ENCODE results near the gene LDLRAD3. TPM values are rescaled to one million over a fixed set of nuclear protein-coding genes. Genes with fewer than 3 reads are reported as not detected.

LDLRAD3 gene
- total and polyA plus RNA-seq, 4 donors = 20.9 to 25.6 (median 22.8) TPM

DNA sequence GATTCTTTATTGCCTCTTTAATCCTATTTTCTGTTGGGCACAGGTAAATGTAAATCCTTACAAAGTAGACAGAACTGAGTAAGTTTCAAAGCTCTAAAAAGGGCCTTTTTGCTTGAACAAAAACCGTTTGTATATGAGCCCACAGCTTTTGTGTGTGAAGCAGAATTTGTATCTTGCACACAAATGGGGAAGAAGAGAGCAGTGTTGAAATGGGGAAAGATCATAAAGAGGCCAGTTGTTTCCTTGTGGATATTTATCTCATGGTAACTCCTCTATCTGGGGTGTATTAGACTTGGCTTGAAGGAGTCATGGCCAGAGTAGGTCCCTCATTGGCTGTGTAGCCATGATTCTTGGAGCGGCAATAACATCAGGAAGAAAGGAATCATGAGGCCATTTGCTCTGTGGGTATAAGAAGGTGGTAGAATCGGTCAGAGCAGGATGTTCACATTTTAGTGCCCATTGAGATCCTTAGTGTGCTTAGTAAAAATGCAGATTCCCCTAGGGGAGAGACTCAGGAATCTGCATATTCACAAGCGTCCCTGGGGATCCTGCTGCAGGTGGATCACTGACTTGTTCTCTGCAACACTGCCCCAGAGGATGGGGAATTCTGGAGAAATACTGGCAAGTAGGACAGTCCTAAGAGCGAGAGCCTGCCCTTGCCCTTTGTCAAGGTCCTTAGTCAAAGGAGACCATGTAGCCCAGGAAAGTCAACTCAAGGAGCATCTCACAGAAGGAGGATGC, 126.5 kb downstream of the LDLRAD3 start:
- peaks cover 13% of the 10 kb centered on the region for H3K4me1 ChIP-seq (ENCODE audit: control insufficient read depth, insufficient read depth, low read length)
- no peaks in the 10 kb centered on the region for H3K27me3 ChIP-seq (ENCODE audit: control insufficient read depth, insufficient read depth, low read length)
- 58% methylated on average over 5 of the region's 5 CpGs for WGBS (ENCODE audit: insufficient coverage)
- H3K27ac ChIP-seq (ENCODE audit: low read depth, low read length) = no peak overlapping the region
- no peak for DNase-seq (ENCODE audit: low read depth in 4 of 6, low spot score in 6 of 6)
- no peaks in the 10 kb centered on the region for H3K36me3 ChIP-seq (ENCODE audit: control insufficient read depth, insufficient read depth, low read length)
- H3K4me3 ChIP-seq (ENCODE audit: low read depth, low read length) = no peak overlapping the region
- peaks cover 4% of the 10 kb centered on the region for H3K9me3 ChIP-seq (ENCODE audit: control insufficient read depth, insufficient read depth, low read length)

DNA sequence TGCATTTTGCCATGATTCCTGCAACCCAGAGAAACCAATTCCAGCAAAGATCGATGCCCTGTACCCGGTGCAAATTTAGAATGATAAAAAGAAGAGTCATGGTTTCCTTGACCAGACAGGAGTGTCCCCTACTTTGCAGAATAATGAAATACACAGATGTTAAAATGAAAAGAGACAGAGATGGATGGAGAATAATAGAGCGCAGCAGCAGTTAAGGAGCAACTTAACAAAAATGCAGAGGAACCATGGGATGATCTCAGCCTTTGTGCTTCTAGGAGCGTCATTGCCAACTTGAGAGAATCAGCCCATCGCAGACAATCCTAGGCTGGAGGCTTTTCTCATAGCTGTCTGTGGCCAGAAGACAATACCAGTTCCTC, 127.1 kb downstream of the LDLRAD3 start:
- DNase-seq (ENCODE audit: low read depth in 4 of 6, low spot score in 6 of 6) = no peak
- Histone ChIP-seq H3K36me3 (ENCODE audit: control insufficient read depth, insufficient read depth, low read length) (no peaks in the 10 kb centered on the region), H3K27me3 (ENCODE audit: control insufficient read depth, insufficient read depth, low read length) (no peaks in the 10 kb centered on the region), H3K27ac (ENCODE audit: low read depth, low read length) (no peak overlapping the region), H3K9me3 (ENCODE audit: control insufficient read depth, insufficient read depth, low read length) (peaks cover 4% of the 10 kb centered on the region), H3K4me1 (ENCODE audit: control insufficient read depth, insufficient read depth, low read length) (peaks cover 13% of the 10 kb centered on the region), H3K4me3 (ENCODE audit: low read depth, low read length) (no peak overlapping the region)
- 68% methylated on average over 5 of the region's 5 CpGs for WGBS (ENCODE audit: insufficient coverage)

DNA sequence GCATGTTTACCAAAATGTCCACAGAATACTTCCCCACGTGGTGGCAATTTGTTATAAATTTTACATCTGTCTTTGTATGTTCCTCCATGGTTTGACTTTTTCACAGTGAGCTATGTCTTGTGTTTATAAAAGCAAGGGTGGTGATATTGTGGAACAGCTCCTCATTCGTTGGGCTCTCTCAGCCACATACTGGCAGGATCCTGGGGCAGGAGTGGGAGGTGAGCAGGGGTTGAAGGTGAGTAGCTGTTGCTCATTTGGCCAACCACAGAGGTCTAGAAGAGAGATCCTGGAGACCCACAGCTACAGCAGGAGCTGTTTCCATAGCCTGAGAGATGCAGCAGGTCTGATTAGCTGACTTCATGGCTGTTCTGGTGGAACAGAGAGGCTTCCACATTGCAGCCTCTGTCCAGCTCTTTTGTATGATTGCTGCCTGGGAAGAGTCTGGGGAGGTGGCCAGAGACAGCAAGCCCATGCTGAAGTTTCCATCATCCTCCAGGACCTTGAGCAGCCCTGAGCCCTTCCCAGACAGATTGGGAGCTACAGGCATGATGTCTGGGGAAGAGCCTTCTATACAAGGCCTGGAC, 128.1 kb downstream of the LDLRAD3 start:
- WGBS (ENCODE audit: insufficient coverage) = 73% methylated on average over 1 of the region's 2 CpGs
- no peak overlapping the region for H3K27ac ChIP-seq (ENCODE audit: low read depth, low read length)
- DNase-seq (ENCODE audit: low read depth in 4 of 6, low spot score in 6 of 6) = no peak
- peaks cover 13% of the 10 kb centered on the region for H3K4me1 ChIP-seq (ENCODE audit: control insufficient read depth, insufficient read depth, low read length)
- H3K4me3 ChIP-seq (ENCODE audit: low read depth, low read length) = no peak overlapping the region
- H3K27me3 ChIP-seq (ENCODE audit: control insufficient read depth, insufficient read depth, low read length) = no peaks in the 10 kb centered on the region
- H3K9me3 ChIP-seq (ENCODE audit: control insufficient read depth, insufficient read depth, low read length) = peaks cover under 1% of the 10 kb centered on the region
- H3K36me3 ChIP-seq (ENCODE audit: control insufficient read depth, insufficient read depth, low read length) = no peaks in the 10 kb centered on the region

DNA sequence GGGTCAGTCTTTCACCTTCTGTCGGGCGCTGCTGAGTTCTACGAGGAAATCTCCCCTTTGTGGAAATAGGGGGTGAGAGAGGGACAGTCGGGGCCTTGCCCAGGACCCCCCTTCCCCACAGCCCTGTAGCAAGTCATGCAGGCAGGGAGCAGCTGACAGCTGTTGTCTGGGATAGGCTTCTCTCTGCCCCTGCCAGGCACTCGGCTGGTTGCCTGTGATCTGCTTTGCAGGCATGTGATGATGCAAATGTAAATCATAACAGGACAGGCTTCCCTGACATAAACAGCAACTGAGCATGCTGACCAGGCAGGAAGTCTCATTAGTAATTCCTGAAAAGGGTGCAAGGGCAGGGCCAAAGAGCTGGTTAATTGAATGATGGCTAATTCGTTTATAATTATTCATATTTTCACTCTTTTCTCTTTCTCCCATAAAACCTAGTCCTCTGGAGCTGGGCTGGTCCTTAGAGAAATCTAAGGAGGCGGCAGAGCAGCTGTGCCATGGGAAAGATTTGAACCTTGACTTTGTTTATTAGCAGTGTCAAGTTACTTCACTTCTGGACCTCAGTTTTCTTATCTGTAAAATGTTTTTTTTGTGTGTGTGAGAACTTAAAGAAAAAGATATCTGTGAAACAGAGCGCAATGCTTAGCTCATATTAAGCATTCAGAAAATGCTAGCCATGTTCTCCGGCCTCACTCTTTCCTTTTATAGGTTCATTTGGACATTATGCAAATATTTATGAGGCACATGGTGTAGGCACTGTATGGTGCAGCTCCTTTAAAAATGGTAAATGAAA, 129.7 kb downstream of the LDLRAD3 start:
- WGBS (ENCODE audit: insufficient coverage) = 23% methylated on average over 2 of the region's 9 CpGs
- Histone ChIP-seq H3K27me3 (ENCODE audit: control insufficient read depth, insufficient read depth, low read length) (no peaks in the 10 kb centered on the region), H3K4me3 (ENCODE audit: low read depth, low read length) (no peak overlapping the region), H3K4me1 (ENCODE audit: control insufficient read depth, insufficient read depth, low read length) (peaks cover 13% of the 10 kb centered on the region), H3K36me3 (ENCODE audit: control insufficient read depth, insufficient read depth, low read length) (peaks cover 8% of the 10 kb centered on the region), H3K9me3 (ENCODE audit: control insufficient read depth, insufficient read depth, low read length) (no peaks in the 10 kb centered on the region), H3K27ac (ENCODE audit: low read depth, low read length) (peak overlapping the region; percentile 1)
- DNase-seq (ENCODE audit: low read depth in 4 of 6, low spot score in 6 of 6) = peak in 2 of 6 donors; percentile 80 to 88

DNA sequence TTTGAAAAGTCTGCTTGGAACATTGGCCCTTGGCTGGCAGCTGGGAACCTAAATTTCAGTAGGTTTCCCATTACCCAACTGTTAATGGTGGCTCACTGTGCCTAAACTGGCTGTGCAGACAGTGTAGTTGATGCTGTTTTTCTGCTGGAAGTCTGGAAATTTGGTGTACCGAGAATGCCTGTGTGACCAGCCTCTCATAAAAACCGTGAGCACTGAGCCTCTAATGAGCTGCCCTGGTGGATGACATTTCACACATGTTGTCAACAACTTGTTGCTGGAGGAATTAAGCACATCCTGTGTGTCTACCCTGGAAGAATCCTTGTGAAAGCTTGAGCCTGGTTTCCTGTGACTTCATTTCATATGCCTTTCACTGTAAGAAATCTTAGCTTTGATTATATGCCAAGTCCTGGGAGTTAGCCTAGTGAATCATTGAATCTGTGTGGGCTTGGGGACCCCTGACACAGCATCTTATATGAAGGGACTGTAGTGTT, 131.1 kb downstream of the LDLRAD3 start:
- peak overlapping the region; percentile 22 for H3K27ac ChIP-seq (ENCODE audit: low read depth, low read length)
- peak in 2 of 6 donors; percentile 40 to 55 for DNase-seq (ENCODE audit: low read depth in 4 of 6, low spot score in 6 of 6)
- peaks cover 8% of the 10 kb centered on the region for H3K36me3 ChIP-seq (ENCODE audit: control insufficient read depth, insufficient read depth, low read length)
- H3K9me3 ChIP-seq (ENCODE audit: control insufficient read depth, insufficient read depth, low read length) = no peaks in the 10 kb centered on the region
- WGBS (ENCODE audit: insufficient coverage) = 45% methylated on average over 2 of the region's 2 CpGs
- no peak overlapping the region for H3K4me3 ChIP-seq (ENCODE audit: low read depth, low read length)
- H3K27me3 ChIP-seq (ENCODE audit: control insufficient read depth, insufficient read depth, low read length) = no peaks in the 10 kb centered on the region
- peaks cover 13% of the 10 kb centered on the region for H3K4me1 ChIP-seq (ENCODE audit: control insufficient read depth, insufficient read depth, low read length)

DNA sequence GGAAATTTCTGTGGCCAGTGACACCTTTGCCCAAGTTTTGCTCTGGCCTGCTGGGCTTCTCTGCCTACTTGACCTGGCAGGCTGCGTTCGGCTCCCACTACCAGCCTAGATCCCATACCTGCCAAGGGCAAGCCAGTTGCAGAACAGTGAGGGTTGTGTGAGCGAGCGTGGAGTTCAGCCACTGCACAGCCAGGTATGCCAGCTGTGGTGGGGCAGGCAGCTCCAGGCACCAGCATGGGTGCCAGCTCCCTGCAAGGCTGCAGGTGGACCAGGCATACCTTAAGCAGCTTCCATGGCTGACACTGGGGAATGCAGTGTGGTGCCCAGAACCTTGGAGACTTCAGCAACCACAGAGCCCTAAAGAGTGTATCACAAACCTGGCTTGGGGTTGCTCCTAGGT, 133.5 kb downstream of the LDLRAD3 start:
- 97% methylated on average over 4 of the region's 4 CpGs for WGBS (ENCODE audit: insufficient coverage)
- H3K9me3 ChIP-seq (ENCODE audit: control insufficient read depth, insufficient read depth, low read length) = no peaks in the 10 kb centered on the region
- no peak overlapping the region for H3K27ac ChIP-seq (ENCODE audit: low read depth, low read length)
- no peaks in the 10 kb centered on the region for H3K27me3 ChIP-seq (ENCODE audit: control insufficient read depth, insufficient read depth, low read length)
- peaks cover 8% of the 10 kb centered on the region for H3K36me3 ChIP-seq (ENCODE audit: control insufficient read depth, insufficient read depth, low read length)
- H3K4me3 ChIP-seq (ENCODE audit: low read depth, low read length) = no peak overlapping the region
- H3K4me1 ChIP-seq (ENCODE audit: control insufficient read depth, insufficient read depth, low read length) = peaks cover 13% of the 10 kb centered on the region
- no peak for DNase-seq (ENCODE audit: low read depth in 4 of 6, low spot score in 6 of 6)

DNA sequence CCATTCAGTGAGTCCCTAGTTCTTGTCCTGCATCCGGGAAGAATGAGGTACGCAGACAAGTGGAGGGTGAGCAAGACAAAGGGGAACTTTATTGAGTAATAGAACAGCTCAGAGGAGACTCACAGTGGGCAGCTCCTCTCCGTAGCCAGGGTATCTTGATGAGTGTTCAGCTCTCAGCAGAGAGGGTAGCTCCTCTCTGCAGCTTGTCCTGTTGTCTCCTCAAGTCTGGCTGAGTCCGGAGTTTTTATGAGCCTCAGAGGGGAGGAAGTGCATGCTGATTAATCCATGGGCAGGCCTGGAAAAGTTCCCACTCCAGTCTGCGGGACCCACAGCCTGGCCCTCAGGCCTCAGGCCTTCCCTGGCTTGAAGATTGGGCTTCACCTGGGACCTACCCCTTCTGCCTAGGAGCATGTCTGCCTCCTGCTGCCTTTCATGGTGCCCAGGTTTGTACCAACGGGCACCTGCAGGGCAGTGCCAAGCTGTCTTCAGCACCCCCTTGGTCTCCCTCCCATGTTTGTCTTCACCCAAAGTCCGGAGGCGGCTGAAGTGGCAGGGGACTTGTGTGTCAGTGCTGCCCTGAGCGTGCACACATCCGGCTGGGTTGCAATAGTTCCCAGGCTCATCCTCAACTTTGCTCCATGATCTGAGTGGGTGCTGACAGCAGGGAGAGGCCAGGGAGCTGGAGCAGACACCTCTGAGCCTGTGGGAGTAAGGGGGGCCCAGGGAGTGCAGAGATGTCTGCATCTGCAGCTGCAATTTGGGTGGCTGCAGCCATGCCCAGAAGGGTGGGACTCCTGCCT, 134.2 kb downstream of the LDLRAD3 start:
- DNase-seq (ENCODE audit: low read depth in 4 of 6, low spot score in 6 of 6) = no peak
- 88% methylated on average over 10 of the region's 10 CpGs for WGBS (ENCODE audit: insufficient coverage)
- peaks cover 13% of the 10 kb centered on the region for H3K4me1 ChIP-seq (ENCODE audit: control insufficient read depth, insufficient read depth, low read length)
- no peak overlapping the region for H3K27ac ChIP-seq (ENCODE audit: low read depth, low read length)
- peaks cover 8% of the 10 kb centered on the region for H3K36me3 ChIP-seq (ENCODE audit: control insufficient read depth, insufficient read depth, low read length)
- no peaks in the 10 kb centered on the region for H3K9me3 ChIP-seq (ENCODE audit: control insufficient read depth, insufficient read depth, low read length)
- no peak overlapping the region for H3K4me3 ChIP-seq (ENCODE audit: low read depth, low read length)
- no peaks in the 10 kb centered on the region for H3K27me3 ChIP-seq (ENCODE audit: control insufficient read depth, insufficient read depth, low read length)

DNA sequence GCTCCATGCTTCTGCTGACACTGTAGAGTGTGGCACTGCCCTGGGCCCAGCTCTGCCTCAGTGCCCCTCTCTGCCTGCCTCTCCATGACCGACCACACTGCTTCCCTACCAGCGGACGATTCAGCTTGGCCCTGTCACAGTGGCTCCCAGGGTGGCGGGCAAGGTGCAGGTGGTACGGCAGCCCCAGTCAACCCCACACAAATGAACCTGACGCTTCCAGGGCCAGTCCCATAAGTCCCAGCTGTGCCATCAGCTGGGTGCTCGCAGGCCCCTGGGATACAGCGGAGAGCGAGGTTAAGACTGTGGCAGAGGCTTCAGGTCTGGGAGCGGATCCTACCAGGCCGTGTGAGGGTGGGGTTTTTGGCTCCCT, 134.8 kb downstream of the LDLRAD3 start:
- no peak overlapping the region for H3K27ac ChIP-seq (ENCODE audit: low read depth, low read length)
- peaks cover 7% of the 10 kb centered on the region for H3K4me1 ChIP-seq (ENCODE audit: control insufficient read depth, insufficient read depth, low read length)
- DNase-seq (ENCODE audit: low read depth in 4 of 6, low spot score in 6 of 6) = no peak
- no peaks in the 10 kb centered on the region for H3K9me3 ChIP-seq (ENCODE audit: control insufficient read depth, insufficient read depth, low read length)
- H3K36me3 ChIP-seq (ENCODE audit: control insufficient read depth, insufficient read depth, low read length) = peaks cover 8% of the 10 kb centered on the region
- H3K4me3 ChIP-seq (ENCODE audit: low read depth, low read length) = no peak overlapping the region
- H3K27me3 ChIP-seq (ENCODE audit: control insufficient read depth, insufficient read depth, low read length) = no peaks in the 10 kb centered on the region
- 100% methylated on average over 8 of the region's 11 CpGs for WGBS (ENCODE audit: insufficient coverage)

All from spinal cord (tissue), 10 donors.